Sigmoid colon (tissue), 7 donors: ENCODE results near the gene AFF2. TPM values are rescaled to one million over a fixed set of nuclear protein-coding genes. Genes with fewer than 3 reads are reported as not detected.
A peak's percentile ranks its signal among the peaks of the same experiment; 100 is the strongest.

Experiments used
- DNase-seq: peaks from one replicate; pipeline ENCODE4 v3.0.0-alpha.2; 2019
- H3K27ac ChIP-seq, 4 donors: fragments of 200-600 bp; sonication (generic); one replicate each; pipeline ENCODE4 v1.5.1; 2016 to 2019; ENCODE audit warnings: mild to moderate bottlenecking in 1 of 4
- H3K27me3 ChIP-seq, 3 donors: fragments of 200-600 bp; sonication (generic); one replicate each; pipeline ENCODE4 v1.5.1; 2019; ENCODE audit warnings: mild to moderate bottlenecking in 1 of 3
- H3K36me3 ChIP-seq, 4 donors: fragments of 200-600 bp; sonication (generic); one replicate each; pipeline ENCODE4 v1.5.1; 2016 to 2019
- H3K4me1 ChIP-seq, 4 donors: fragments of 200-600 bp; sonication (generic); one replicate each; pipeline ENCODE4 v1.5.1; 2017 to 2019
- H3K4me3 ChIP-seq, 4 donors: fragments of 200-600 bp; sonication (generic); one replicate each; pipeline ENCODE4 v1.5.1; 2017 to 2019; ENCODE audit warnings: mild to moderate bottlenecking in 2 of 4, moderate library complexity in 1 of 4
- H3K9me3 ChIP-seq, 4 donors: fragments of 200-600 bp in 3 of 4; sonication (generic) in 3 of 4; one replicate each; pipeline versions ENCODE4 v1.5.1 to v1.6.1; 2013 to 2019
- CTCF ChIP-seq, 4 experiments: fragments of 450-650 bp in 3 of 4; fragments of 200-600 bp in 1 of 4; IDR thresholded peaks; one replicate each; pipeline ENCODE4 v1.5.1; 2016 to 2019; ENCODE audit warnings: antibody characterized with exemption in 4 of 4, mild to moderate bottlenecking in 3 of 4, moderate library complexity in 2 of 4
- EP300 ChIP-seq, 4 donors: sonication (generic); formaldehyde crosslinking; IDR thresholded peaks; one replicate each; pipeline ENCODE4 v1.6.1; 2017; ENCODE audit warnings: antibody characterized with exemption in 4 of 4
- POLR2A ChIP-seq, 2 donors: fragments of 450-650 bp; IDR thresholded peaks; one replicate each; pipeline ENCODE4 v1.6.1; 2016; ENCODE audit warnings: antibody characterized with exemption in 2 of 2, mild to moderate bottlenecking in 2 of 2, moderate library complexity in 2 of 2
- POLR2AphosphoS5 ChIP-seq, 4 donors: sonication (generic); formaldehyde crosslinking; IDR thresholded peaks; one replicate each; pipeline ENCODE4 v1.6.1; 2017; ENCODE audit warnings: antibody characterized with exemption in 4 of 4
- WGBS, 2 donors: extraction: QIAGEN DNeasy Blood & Tissue Kit; methylation state at CpG; one replicate each; pipeline ENCODE4 v1.1.7; 2013; 5-methylcytosine and 5-hydroxymethylcytosine counted together
- intact Hi-C: fragments of 100-400 bp; cut with DNase I; formaldehyde crosslinking; loops from one replicate; pipeline ENCODE4 v1.15.1; 2023
- polyA plus RNA-seq, 3 donors: library from polyadenylated mRNA; stranded (reverse); fragments of 200-250 nt; gene quantifications; one replicate each; pipeline ENCODE4 v1.2.3, GENCODE V29; 2013
- total RNA-seq, 4 donors: library from RNA; depleted of rRNA; stranded (reverse); fragments of >200 nt; gene quantifications; one replicate each; pipeline ENCODE4 v1.1.0, GENCODE V29; 2016
- donor health status: healthy with polysubstance abuse.
- donor health status: Bipolar disorder and iron deficiency.
- donor health status: healthy.

AFF2 gene
- total RNA-seq (1 to 10 TPM in 3 of 4 donors, under 1 TPM in 1; 0.27 to 1.7 (median 1.1) TPM), polyA plus RNA-seq (under 1 TPM in 1 of 3 donors, not detected in 2; 0.48 TPM)

DNA sequence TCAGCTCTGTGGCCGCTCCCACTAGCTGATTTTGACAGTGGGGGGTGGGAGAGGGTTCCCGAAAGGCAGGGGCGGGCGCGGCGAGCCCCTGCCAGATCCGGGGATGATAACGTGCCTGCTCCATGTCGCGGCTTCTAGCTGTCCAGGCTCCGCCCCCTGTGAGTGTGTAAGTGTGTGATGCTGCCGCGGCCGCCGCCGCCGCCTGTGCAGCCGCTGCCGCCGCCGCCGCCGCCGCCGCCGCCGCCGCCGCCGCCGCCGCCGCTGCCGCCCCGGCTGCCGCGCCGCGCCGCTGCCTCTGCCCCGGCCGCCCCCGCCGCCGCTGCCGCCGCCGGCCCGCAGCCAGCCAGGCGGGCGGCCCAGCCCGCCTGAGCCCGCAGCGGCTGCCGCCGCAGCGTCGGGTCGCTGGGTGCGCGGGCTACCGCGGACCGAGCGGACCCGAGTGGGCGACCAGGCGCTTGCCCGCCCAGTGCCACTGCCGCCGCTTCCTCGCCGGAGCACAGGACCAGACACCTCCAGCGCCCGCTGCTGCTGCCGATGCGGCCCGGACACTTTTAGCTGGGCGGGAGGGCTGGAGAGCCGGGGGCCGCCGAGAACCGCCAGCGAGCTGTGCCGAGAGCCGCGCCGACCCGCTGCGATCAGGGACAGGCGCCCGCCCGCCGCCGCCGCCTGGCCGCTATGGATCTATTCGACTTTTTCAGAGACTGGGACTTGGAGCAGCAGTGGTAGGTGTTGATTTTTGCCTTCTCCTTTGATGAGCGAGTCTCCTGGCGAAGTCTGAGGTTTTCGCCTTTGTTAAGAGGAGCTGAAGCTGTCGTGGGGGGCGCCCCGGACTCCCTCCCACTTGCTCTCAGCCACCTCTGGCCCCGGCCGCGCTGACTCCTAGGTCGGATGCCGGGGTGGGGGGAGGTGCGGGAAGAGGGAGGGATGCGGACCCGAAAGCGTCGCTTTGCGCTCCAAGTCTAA lies at the start of gene AFF2:
AFF2 (plus strand) TSS at position 195 of the 963 bp plus-strand sequence; CDS start at position 676, 481 bp downstream.
- H3K27me3 ChIP-seq: peaks cover 12 to 43% (median 12%) of the 10 kb centered on the region in 3 donors
- intact Hi-C loops: no loop called here
- H3K27ac ChIP-seq: no peak within 1 kb of the TSS
- DNase-seq: no peak
- H3K4me1 ChIP-seq: peaks cover 0 to 10% (median 7%) of the 10 kb centered on the region in 4 donors
- H3K36me3 ChIP-seq: no peaks in the 10 kb centered on the region
- WGBS, 2 donors: 1% methylated on average over 114 to 115 of the region's 115 CpGs
- TF ChIP-seq EP300 (IDR thresholded peaks at IDR 0.05): no peak
- peak within 1 kb of the TSS in 3 of 4 donors; percentile 35 to 49 (median 47) for H3K4me3 ChIP-seq
- H3K9me3 ChIP-seq: no peaks in the 10 kb centered on the region

- no peak for DNase-seq
- Histone ChIP-seq H3K27ac (no peak overlapping the region), H3K27me3 (no peaks in the 10 kb centered on the region), H3K4me3 (no peak overlapping the region), H3K4me1 (no peaks in the 10 kb centered on the region), H3K36me3 (no peaks in the 10 kb centered on the region), H3K9me3 (no peaks in the 10 kb centered on the region)
- intact Hi-C loops: no loop called here
- WGBS, 2 donors: 45 to 58% methylated on average over 3 of the region's 3 CpGs
- TF ChIP-seq POLR2AphosphoS5 (IDR thresholded peaks at IDR 0.05) (no peak), EP300 (IDR thresholded peaks at IDR 0.05) (no peak), CTCF (IDR thresholded peaks at IDR 0.05) (no peak), POLR2A (IDR thresholded peaks at IDR 0.05) (no peak)
Observed at GRCh38 chrX:148457279-148457678, 43.1 kb upstream of the AFF2 start.

GRCh38 chrX:148459343-148459742 lies 41.1 kb upstream of the AFF2 start:
- 40 to 64% methylated on average over 4 of the region's 4 CpGs for WGBS, 2 donors

DNA sequence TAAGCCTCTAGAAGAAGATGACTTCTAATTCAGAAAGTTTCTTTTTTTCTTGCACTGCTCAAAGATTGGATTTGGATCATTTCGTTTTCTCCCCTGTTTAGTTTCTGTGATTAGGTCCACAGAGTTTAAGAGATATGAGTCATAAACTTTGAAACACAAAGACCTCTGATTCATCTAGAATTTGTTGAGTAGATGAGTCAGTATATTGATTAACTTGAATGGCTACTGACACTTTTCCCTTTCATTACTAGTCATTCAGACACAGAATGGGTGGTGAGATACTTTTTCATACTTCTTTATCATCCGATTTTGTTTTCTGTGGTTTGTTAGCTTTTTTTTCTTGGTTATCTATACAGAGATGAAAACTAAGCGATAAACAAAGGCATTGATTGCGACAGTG lies 34.1 kb upstream of the AFF2 start:
- no peaks in the 10 kb centered on the region for H3K36me3 ChIP-seq
- H3K4me3 ChIP-seq: no peak overlapping the region
- no peaks in the 10 kb centered on the region for H3K9me3 ChIP-seq
- 49 to 72% methylated on average over 4 of the region's 4 CpGs for WGBS, 2 donors
- DNase-seq: no peak
- no peak for TF ChIP-seq POLR2A (IDR thresholded peaks at IDR 0.05)
- no peak for TF ChIP-seq EP300 (IDR thresholded peaks at IDR 0.05)
- intact Hi-C loops: no loop called here
- no peaks in the 10 kb centered on the region for H3K27me3 ChIP-seq
- no peak overlapping the region for H3K27ac ChIP-seq
- no peaks in the 10 kb centered on the region for H3K4me1 ChIP-seq

More at GRCh38 chrX:148459343-148459742, 41.1 kb upstream of the AFF2 start:
- no peaks in the 10 kb centered on the region for H3K36me3 ChIP-seq
- H3K4me3 ChIP-seq: no peak overlapping the region
- H3K4me1 ChIP-seq: no peaks in the 10 kb centered on the region
- no peak for DNase-seq
- intact Hi-C loops: no loop called here
- TF ChIP-seq EP300 (IDR thresholded peaks at IDR 0.05) (no peak), POLR2A (IDR thresholded peaks at IDR 0.05) (no peak), POLR2AphosphoS5 (IDR thresholded peaks at IDR 0.05) (no peak), CTCF (IDR thresholded peaks at IDR 0.05) (no peak)
- H3K27me3 ChIP-seq: no peaks in the 10 kb centered on the region
- no peaks in the 10 kb centered on the region for H3K9me3 ChIP-seq
- H3K27ac ChIP-seq: no peak overlapping the region

- no peaks in the 10 kb centered on the region for H3K4me1 ChIP-seq
- no peaks in the 10 kb centered on the region for H3K36me3 ChIP-seq
- 66 to 85% methylated on average over 2 of the region's 2 CpGs for WGBS, 2 donors
- no peak for DNase-seq
- H3K27me3 ChIP-seq: no peaks in the 10 kb centered on the region
- H3K4me3 ChIP-seq: no peak overlapping the region
- intact Hi-C loops: no loop called here
- H3K9me3 ChIP-seq: no peaks in the 10 kb centered on the region
- H3K27ac ChIP-seq: no peak overlapping the region
- no peak for TF ChIP-seq CTCF (IDR thresholded peaks at IDR 0.05)
- TF ChIP-seq POLR2AphosphoS5 (IDR thresholded peaks at IDR 0.05): no peak
- no peak for TF ChIP-seq POLR2A (IDR thresholded peaks at IDR 0.05)
- TF ChIP-seq EP300 (IDR thresholded peaks at IDR 0.05): no peak
Observed at GRCh38 chrX:148470324-148470723, 30.1 kb upstream of the AFF2 start.
